HG02588 (cell line): Measurements from ENCODE around the gene RRP1B.
A peak's percentile ranks its signal among the peaks of the same experiment; 100 is the strongest.

Source experiments
- ATAC-seq: cut with Tn5 transposase; IDR thresholded peaks from one replicate; pipeline ENCODE4 v1.9.1; 2021; ENCODE audit warnings: mild to moderate bottlenecking, moderate library complexity; ENCODE audit not compliant: unreplicated experiment

The RRP1B gene

DNA sequence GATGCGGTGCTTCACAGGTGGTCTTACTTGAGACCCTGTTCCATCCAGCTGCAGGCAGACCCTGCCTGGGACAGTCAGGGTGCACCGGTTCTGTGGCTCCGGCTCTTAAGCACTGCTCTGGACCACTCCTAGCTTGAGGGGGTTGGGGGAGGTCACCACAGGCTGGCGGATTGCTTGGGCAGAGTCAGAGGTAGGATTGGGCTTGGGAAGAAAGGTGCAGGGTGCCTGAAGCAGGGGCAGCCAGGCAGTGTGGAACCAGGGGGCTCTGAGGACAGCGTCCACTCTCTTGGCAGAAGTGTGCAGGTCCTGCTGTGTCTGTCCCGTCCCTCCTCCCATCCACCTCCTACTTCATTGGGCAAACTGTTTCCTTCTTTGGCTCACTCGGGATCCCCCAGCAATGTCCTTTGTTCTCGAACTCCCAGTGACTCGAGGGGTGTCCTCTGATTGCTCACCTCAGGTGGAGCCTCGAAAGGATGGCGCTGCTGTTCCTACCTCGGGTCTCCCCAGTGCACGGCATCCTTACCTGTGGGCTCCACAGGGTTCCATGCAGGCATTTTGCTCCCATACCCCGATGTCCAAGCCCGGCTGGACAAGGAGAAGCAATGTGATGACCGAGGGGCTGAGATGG is 61.3 kb downstream of the RRP1B start:
- no peak for ATAC-seq

DNA sequence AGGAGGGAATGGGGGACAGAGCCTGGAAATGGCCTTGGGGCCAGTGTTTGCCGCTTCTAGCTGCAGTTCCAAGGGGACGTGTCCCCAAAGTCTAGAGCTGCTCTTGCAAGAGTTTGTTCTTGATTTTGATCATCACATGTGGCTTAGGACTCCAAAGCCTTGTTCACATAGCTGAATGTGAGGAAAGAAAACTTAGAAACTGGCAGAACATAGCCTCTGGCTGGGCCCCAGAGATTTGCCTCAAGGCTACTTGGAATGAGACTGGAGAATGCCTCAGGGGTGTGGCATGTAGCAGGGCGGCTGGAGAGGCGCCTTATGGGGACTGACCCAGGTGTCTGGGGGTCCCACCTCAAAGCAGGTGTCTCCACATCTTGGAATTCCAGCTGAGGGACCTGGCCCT is 61.8 kb downstream of the RRP1B start:
- no peak for ATAC-seq

DNA sequence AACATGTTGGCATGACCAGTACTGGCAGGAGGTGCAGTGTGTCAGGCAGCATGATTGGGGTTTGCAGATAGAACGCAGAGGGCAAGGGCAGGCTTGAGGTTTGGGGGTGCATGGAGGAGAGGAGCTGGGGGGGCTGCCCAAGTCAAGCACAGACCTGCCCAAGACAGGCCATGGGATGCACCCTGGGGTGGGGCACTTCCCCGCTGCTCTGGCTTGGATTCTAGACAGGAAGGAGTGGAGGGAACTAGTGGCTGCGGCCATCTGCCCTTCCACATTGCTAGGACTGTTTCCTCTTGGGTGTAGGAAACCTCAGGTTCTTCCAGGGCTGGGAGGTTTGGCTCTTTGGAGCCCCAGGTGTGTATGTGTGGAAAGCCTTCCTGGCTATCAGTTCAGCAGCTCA is 62.6 kb downstream of the RRP1B start:
- no peak for ATAC-seq

DNA sequence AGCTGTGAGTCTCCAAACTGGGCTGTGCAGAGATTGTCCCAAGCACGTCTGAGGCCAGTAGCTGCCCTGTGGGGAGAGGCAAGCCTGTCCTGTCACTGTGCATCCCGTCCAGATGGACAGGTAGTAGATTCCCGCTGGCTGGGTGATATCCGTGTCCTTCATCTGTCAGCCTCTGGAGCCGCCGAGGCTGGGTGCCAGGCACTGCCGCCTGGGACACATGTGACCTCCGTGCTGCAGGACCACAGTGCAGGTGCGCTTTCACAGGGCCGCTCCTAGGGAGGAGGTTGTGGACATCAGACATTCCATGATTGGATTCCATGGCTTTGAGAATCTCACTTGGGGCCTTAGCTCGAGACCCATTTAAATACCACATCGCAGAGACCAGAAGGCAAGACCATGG is 64.3 kb downstream of the RRP1B start:
- ATAC-seq, result no peak

DNA sequence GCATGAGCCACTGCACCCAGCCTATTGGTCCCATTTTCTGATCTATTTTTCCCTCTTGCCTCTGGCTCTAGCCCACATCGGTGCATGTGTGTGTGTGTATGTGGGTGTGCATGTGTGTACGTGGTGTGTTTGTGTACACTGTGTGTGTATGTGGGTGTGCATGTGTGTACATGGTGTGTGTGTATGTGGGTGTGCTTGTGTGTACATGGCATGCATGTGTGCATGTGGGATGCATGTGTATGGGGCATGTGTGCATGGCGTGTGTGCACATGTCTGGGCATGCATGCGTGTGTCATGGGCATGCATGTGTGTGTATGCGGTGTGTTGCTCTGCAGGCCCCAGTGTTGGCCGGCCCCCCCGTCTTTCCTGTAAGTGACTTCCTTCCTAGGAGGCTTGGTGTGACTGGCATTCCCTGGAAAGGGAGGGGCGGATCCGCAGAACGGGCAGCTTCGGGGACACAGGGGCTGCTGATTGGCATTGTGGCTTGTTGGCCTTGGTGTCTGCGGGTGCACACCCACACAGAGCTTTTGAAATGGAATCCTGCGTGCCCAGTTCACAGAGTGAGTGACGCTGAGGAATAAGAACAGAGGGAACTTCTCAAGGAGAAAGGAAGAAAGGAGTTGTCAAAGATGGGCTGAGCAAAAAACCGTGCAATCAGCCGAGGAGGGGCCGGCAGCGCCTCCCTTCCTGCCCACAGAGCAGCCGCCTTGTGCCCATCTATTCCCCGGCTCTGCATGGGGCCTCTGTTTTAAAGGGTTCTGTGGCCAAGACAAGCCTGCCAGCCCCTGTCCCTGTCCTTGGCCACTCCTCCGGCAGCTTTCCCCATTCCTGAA is 67.5 kb downstream of the RRP1B start:
- no peak for ATAC-seq

DNA sequence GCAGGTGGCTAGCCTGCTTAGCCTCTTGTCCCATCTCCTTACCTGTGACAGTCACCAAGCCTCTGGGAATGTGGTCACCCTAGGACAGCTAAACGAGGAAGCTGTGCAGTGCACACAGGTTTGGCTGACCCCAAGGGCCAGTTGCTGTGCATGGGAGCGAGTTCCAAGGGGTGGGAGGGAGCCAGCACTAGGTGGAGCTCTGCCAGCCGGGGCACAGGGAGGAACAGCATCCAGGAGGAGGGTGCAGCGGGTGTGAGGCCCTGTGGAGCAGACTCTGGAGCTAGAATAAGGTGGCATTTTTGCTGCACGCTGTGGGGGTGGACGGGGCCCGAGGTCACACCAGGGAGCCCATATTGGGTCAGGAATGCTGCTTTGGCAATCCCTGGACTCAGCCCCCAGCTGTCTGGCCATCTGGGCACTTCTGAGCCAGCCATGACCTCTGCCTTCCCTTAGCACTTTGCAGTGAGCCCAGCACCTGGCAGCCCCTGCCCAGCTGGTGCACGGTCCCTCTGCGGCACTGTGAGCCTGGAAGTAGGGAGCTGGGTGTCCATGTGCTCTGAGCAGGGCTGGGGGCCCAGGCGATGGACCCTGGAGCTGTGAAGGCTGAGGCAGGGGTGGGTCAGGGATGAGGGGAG is 68.3 kb downstream of the RRP1B start:
- ATAC-seq, result no peak

DNA sequence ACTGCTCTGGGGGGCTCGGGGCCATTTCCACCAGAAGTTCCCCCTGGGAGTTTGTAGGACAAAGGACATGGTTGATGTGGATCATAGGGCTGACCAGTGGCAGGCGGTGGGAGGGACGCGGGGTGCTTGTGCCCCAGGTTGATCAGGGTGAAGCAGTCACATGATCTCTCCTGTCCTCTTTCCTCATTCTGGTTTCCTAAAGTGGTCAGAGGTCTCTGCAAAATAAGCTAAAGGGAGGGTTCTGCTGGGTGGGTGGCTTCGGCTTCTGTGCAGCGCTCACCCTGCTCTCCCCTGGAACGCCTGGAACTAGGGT is 68.8 kb downstream of the RRP1B start:
- peak; percentile 9 for ATAC-seq

DNA sequence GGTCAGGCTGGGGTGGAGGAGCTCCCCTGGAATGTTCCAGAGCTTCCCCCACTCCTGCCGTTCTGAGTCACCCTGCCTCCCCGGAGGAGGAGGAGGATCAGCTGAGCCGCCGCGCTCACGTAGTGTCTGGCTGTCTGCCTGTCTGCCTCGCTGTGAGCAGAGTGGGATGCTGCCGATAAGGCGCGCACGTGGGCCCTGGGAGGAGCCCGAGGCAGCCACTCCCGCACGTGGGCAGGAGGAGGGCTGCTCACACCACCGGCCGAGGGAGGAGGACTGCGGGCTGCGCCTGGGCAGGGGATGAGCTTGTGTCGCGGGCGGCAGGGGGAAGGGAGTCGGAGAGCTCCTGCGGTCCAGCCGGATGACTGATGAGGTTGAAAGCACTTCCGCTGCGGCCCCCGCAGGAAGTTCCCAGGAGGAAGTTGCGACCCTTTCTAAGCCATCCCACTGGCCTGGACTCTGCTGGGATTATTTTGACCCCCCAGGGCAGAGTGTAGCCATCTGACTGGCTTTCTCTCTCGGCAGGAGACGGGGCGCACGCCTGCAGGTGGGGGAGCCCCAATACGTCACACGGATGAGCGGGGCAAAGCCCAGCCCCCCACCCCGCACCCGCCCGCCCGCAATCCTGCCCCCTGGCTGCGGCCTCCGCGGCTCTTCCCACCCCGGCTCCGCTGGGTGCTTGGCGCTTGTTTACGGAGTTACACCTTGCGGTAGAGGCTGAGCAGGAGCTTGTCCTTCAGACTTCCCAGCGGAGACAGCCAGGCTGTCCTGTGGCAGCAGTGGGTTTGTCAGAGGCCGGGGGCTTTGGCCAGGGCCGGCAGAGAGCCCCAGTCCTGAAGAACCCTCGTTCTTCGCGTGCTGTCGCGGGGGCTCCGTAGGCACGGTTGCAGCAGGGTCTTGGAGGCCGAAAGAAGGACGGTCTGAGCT is 69.4 kb downstream of the RRP1B start:
- ATAC-seq, result peak; percentile 66

DNA sequence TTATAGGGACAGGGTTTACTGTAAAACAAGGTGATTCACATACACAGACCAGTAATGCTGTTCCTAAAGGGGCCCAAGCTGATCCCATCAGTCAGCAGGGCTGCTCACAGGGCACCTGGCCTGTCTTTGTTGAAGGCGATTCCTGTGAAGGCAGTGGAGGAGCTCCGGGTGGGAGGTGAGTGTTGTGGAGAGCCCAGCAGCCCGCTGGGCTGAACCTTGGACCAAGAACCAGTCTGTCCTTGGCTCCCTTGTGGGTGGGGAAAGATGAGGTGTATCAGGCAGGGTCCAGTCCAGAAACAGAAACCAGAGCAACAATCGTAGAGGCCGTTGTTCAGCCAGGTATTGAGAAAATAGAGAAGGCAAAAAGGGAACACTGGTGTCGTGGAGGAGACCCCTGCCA is 72.1 kb downstream of the RRP1B start:
- ATAC-seq, result no peak

DNA sequence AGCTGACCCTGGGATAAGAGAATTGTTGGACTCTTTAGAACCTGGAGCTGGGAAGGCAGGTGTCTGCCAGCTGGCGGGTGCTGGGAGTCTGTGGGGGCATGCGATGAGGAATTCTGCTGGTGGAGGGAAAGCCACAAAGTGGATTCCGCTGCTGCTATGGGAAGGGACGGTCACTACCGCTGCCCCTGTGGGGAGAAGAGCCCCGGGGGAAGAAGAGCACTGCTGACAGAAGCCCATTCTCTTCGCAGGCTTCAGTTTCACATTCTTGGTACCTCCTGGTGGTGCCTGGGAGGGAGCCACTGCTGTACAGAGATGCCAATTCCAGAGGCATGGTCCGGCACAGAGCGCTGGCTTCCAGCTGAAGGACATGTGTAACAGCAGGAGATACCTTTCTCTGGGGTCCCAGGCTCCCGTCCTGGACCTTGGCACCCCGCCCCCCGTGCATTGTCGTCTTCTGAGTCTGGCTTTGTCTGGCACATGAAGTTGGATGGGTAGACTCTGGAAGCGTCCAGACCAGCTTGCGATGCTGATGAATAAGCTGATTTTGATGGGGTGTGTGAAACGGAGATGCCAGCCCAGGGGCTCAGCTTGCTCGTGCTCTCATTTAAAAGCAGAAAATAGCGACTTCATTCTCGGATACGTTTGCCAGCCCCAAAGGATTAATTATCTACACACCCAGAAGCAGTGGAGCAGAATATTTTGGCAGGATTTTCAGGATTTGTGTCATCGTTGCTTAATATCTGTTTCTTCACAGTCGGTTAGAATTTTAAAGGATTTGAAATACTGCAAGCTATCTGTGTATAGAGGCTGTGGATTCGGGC is 72.7 kb downstream of the RRP1B start:
- ATAC-seq, result no peak

DNA sequence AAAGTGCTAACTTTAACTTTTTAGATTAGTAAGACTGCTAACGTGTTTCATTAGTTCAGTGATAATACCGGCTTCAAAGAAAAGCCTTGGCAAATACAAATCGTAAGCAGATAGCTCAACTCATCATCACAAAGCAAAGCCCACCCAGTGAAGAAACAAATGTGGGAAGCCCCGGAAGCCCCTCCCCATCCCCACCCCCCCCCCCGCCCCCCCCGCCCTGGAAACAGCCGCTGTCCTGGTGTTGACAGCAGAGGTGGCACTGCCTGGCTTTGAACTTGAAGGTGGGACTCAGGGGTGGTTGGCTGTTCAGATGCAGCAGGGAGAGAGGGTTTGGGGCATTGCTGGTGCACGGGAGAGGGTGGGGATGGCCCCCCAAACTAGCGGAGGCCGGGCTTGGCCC is 73.7 kb downstream of the RRP1B start:
- ATAC-seq, result no peak

DNA sequence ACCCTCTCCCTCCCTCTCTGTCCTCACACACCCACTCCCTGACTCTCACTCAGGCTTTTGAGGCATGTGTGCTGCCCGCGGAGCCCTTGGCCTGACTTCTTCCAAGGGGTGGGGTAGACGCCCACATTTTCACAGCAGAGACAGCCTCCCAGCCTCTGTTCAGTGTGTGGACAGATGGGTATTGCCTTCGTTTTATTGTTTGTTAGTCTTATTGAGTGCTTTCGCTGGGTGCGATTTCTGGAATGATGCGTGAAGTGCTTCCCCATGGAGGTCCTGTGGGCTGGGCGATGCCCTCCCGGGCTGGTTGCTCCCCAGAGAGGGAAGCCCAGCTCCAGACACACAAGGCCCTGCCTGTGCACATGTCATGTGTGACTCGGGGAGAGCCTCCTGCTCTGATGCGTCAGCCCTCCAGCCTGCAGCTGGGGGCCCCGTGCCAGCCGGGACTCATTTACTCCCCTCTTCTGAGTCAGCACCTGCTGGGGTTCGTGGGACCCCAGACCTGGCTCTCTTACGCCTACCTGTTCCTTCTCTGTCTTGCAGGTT is 74.2 kb downstream of the RRP1B start:
- no peak for ATAC-seq

DNA sequence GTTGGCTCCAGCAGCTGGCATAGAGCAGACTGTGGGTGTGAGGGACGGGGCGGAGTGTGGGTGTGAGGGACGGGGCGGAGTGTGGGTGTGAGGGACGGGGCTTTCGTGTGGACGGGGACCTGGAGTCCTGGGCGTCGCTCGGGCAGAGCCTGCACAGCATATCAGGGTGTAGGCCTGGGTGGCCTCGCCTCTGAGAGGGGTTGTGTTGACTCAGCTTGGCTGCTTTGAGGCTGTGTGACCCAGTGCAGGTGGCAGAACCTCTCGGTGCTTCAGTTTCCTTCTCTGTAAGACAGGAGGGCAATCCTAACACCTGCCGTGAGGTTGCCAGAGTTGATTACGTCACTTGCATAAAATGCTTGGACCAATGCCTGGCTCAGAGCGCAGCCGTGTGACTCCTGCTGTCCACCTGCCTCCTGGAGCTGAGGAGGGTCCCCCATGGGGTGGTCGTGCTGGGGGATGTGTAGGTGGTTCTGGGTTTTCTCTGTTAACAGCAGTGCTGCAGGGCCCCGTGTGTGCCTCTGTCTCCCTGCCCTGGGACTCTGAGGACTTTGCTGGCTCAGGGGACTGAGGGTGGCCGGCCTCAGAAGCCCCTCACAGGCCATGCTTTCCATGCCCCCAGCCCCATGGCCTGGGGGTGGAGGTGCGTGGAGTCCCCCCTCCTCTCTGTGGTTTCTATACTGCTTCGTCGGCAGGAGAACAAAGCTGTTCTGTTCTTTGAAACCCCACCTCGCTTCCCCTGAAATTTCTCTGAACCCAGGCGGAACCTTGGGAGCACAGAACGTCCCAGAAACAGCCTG is 75.0 kb downstream of the RRP1B start:
- ATAC-seq, result no peak

DNA sequence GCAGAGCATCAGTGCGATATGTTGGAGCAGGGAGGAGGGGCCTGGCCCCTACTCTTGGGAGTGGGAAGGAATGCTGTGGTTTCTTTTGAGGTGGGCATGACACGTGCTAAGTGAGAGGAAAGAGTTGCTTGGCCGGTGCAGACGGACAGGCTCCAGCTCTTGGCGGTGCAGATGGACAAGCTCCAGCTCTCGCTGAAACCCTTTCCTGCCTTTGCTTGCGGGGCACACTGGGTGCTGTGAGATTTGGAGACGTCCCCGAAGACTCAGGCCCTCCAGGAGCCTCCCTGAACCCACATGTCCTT is 75.5 kb downstream of the RRP1B start:
- ATAC-seq, result no peak

DNA sequence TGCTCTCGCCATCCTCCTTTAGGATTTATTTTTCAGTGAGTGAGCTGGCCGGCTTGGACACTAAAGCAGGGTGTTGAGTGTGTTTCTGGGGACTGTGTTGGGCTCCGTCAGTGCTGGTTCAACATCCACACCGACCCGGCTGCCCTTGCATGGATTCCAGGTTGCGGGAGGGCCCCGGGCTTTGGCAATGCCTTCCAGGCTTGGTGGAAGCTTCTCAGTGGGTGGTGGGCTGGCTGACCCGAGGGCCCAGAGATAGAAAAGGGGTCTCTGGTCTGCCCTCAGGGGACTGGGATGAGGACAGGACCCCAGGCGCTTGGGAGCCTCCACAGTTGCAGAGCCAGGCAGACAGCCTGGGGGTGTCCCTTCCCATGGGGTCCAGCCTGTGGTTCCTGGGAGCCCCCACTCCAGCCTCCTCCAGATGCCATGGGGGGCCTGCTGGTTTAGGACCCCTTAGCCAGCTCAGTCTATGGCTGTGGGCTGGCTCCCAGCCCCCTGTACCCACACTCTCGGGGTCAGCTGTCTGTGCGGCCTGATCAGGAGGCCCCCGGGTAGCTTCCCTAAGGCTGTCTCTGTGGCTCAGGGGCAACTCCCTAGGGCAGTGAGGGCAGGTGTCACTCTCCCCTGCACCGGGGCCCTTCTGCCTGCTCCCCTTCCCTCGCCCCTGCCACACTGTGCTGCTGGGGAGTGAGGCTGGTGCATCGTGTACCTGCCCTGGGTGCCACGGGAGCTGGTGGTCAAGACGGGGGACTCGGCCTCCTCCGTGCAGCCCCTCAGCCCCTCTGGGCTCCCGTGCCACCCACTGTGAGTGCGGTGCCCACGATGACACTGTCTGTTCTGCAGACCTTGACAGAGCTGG is 76.1 kb downstream of the RRP1B start:
- no peak for ATAC-seq

DNA sequence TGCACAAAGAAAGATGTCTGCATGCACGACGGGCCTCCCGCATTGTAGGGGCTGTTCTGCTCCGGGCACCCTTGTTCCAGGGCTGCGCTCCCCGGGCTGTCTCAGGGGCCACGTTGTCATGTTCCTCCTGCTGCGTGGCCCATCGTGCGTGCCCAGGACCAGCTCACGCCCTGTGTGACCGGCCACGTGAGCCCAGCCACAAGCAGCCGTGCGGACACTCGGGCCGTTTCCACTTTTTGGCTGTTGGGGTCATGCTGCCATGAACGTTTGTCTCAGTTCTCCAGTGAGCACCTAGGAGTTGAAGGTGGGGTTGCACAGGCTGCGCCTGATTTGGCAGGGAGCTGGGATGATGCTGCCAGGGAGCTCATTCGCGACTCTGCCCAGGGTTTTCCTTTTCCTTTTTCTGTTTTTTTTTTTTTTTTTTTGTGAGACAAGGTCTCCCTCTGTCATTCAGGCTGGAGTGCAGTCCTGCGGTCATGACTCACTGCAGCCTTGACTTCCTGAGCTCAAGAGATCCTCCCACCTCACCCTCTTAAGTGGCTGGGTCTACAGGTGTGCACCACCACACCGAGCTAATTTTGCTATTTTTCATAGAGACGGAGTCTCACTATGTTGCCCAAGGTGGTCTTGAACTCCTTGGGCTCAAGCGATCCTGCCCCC is 77.0 kb downstream of the RRP1B start:
- ATAC-seq, result no peak

DNA sequence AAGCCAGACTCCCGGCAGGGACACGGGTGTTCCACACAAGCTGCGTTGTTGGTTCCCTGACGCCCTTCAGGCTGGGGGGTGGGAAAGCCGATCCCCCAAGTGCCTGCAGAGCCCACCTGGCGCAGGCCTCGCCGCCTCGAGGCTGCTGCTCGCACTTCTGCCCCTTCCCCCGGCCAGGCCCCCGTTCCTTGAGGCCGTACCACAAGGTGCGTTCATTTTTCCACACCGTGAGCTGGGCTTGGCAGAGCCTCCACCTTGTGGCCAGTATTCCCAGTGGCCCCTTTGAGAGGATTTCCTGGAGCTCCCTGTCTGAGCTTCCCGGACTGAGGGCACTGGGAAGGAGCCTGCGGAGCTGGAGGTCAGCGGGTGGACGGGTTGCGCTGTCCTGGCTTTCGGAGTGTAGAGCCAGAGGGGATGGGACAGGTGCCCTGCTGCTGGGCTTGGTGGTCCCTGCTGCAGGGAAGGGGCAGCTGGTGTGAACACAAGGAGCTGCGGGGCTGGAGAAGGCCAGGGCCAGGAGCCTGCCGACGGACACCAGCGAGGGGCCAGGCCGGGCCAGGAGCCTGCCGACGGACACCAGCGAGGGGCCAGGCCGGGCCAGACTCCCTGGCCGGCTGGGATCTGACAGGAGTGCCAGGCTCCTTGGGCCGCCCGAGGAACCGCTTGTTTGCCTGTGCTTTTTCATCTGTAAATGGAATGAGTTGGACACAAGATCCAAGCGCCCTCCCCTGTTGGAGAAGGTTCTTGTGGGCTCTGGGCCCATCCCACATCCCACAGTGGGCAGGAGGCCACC is 78.0 kb downstream of the RRP1B start:
- ATAC-seq, result no peak
